Panc1 (cell line): ENCODE data around the gene TMEM62. TPM values are rescaled to one million over a fixed set of nuclear protein-coding genes. Genes with fewer than 3 reads are reported as not detected.

ENCODE experiments used
- ATAC-seq: fragments of 200-7000 bp; cut with Tn5 transposase; 2 replicates; pipeline ENCODE4 v1.9.1; 2020; ENCODE audit warnings: mild to moderate bottlenecking, moderate library complexity
- BruUV-seq: library from RNA; stranded (reverse); fragments of 400-500 nt; replicated peaks from 2 replicates; lab custom pipeline; 2021; lab: Mats Ljungman, UMichigan
- CTCF ChIA-PET: fragments of 300-600 bp; sonication (Branson Sonifier 250); formaldehyde crosslinking; loops from one replicate; lab custom pipeline; 2022; ENCODE audit warnings: antibody characterized with exemption; lab: Charles Lee
- POLR2A ChIA-PET: fragments of 300-600 bp; sonication (Branson Sonifier 250); formaldehyde crosslinking; loops from one replicate; lab custom pipeline; 2022; ENCODE audit warnings: antibody characterized with exemption; lab: Charles Lee
- DNase-seq: peaks from one replicate; pipeline ENCODE4 v3.0.0-alpha.2; 2010; ENCODE audit warnings: low read depth, low spot score
- H3K27ac ChIP-seq: 2 replicates; pipeline ENCODE4 v1.5.1; 2011; ENCODE audit warnings: mild to moderate bottlenecking, low read length, inconsistent platforms
- H3K27me3 ChIP-seq: fragments of 200-500 bp; sonication (Bioruptor generic); 2 replicates; pipeline ENCODE4 v1.6.0; 2014; ENCODE audit warnings: low read length, inconsistent platforms; ENCODE audit not compliant: control insufficient read depth, insufficient read depth
- H3K36me3 ChIP-seq: fragments of 200-500 bp; sonication (Bioruptor generic); 2 replicates; pipeline ENCODE4 v1.5.1; 2014; ENCODE audit warnings: inconsistent platforms, mild to moderate bottlenecking, low read length, moderate library complexity; ENCODE audit not compliant: control insufficient read depth, insufficient read depth
- H3K4me1 ChIP-seq: 2 replicates; pipeline ENCODE4 v1.5.1; 2011; ENCODE audit warnings: inconsistent platforms, mild to moderate bottlenecking, low read length, moderate library complexity; ENCODE audit not compliant: control insufficient read depth, insufficient read depth
- H3K4me3 ChIP-seq, 2 experiments: 2 replicates each; pipeline ENCODE4 v1.5.1; 2011 to 2012; ENCODE audit warnings: low read depth in 2 of 2, low read length in 2 of 2, mild to moderate bottlenecking in 2 of 2, inconsistent platforms in 1 of 2, moderate library complexity in 1 of 2
- H3K9me3 ChIP-seq: fragments of 200-500 bp; sonication (Bioruptor generic); 2 replicates; pipeline ENCODE4 v1.5.1; 2014; ENCODE audit warnings: low read depth, mild to moderate bottlenecking, inconsistent platforms, low read length, moderate library complexity; ENCODE audit not compliant: control insufficient read depth, insufficient read depth
- CTCF ChIP-seq: fragments of 450-650 bp; IDR thresholded peaks from 2 replicates; pipeline ENCODE4 v1.5.1; 2017; ENCODE audit warnings: mild to moderate bottlenecking
- POLR2AphosphoS5 ChIP-seq: IDR thresholded peaks from 2 replicates; pipeline ENCODE4 v1.6.1; 2012; ENCODE audit warnings: mild to moderate bottlenecking, low read depth, low read length, moderate library complexity
- SIN3A ChIP-seq: IDR thresholded peaks from 2 replicates; pipeline ENCODE4 v1.6.1; 2012; ENCODE audit warnings: low read depth, mild to moderate bottlenecking, low read length, moderate library complexity, borderline replicate concordance; ENCODE audit not compliant: insufficient read depth
- TCF7L2 ChIP-seq: IDR thresholded peaks from 2 replicates; pipeline ENCODE4 v1.6.1; 2011; ENCODE audit warnings: mild to moderate bottlenecking, low read depth, low read length, inconsistent platforms
- in situ Hi-C: cut with HindIII; loops from 2 replicates; pipeline ENCODE4 v1.10.0; 2016; ENCODE audit warnings: low sequenced_read_pairs, low pct_unique_long_range_greater_than_20kb
- intact Hi-C: fragments of 100-400 bp; cut with micrococcal nuclease; formaldehyde crosslinking; loops from one replicate; pipeline ENCODE4 v1.10.0; 2022; ENCODE audit not compliant: unreplicated experiment
- total RNA-seq: library from RNA; stranded (reverse); gene quantifications from one replicate; pipeline ENCODE4 v1.2.1, GENCODE V29; 2021; ENCODE audit not compliant: unreplicated experiment
- TF ChIP-seq, protein P1 (sequence below), 2 experiments: IDR thresholded peaks; 2 replicates each; pipeline ENCODE4 v1.6.1; 2011 to 2012; ENCODE audit warnings: low read depth in 2 of 2, control low read depth in 1 of 2, low read length in 1 of 2, mild to moderate bottlenecking in 1 of 2, moderate library complexity in 1 of 2; ENCODE audit not compliant: insufficient read depth in 1 of 2

TMEM62 gene
- total RNA-seq, 1 experiment from 2014 or later = 20.4 TPM

DNA sequence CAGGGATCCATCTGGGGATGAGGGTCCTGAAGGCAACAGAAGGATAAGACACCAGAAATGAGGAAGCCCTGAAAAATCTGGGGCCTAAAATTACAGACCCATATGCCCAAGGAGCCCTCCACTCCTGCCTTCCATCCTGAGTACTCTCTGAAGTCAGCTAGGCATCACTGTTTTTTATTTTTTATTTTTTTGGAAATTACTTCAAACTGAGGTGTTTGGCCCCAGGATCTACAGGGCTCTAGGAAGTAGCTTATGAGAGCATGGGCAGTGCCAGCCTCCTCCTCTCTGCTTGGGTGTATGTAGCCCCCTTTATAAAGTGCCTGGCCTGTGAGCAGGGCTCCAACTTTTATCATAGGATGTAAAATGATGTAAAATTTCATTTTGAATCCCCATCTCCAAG, 79.6 kb downstream of the TMEM62 start:
- ChIA-PET CTCF (no interaction called here), POLR2A (interaction anchor here (0.7 kb wide), 1 partner anchor 54 kb away, joined by 5 read pairs; the partner anchor contains the start of gene TGM5)
- ATAC-seq = no peak
- no peaks in the 10 kb centered on the region for H3K4me1 ChIP-seq
- no peak for DNase-seq
- H3K9me3 ChIP-seq = no peaks in the 10 kb centered on the region
- TF ChIP-seq CTCF (no peak), SIN3A (no peak), POLR2AphosphoS5 (no peak), TCF7L2 (no peak)
- TF ChIP-seq, protein P1, sequence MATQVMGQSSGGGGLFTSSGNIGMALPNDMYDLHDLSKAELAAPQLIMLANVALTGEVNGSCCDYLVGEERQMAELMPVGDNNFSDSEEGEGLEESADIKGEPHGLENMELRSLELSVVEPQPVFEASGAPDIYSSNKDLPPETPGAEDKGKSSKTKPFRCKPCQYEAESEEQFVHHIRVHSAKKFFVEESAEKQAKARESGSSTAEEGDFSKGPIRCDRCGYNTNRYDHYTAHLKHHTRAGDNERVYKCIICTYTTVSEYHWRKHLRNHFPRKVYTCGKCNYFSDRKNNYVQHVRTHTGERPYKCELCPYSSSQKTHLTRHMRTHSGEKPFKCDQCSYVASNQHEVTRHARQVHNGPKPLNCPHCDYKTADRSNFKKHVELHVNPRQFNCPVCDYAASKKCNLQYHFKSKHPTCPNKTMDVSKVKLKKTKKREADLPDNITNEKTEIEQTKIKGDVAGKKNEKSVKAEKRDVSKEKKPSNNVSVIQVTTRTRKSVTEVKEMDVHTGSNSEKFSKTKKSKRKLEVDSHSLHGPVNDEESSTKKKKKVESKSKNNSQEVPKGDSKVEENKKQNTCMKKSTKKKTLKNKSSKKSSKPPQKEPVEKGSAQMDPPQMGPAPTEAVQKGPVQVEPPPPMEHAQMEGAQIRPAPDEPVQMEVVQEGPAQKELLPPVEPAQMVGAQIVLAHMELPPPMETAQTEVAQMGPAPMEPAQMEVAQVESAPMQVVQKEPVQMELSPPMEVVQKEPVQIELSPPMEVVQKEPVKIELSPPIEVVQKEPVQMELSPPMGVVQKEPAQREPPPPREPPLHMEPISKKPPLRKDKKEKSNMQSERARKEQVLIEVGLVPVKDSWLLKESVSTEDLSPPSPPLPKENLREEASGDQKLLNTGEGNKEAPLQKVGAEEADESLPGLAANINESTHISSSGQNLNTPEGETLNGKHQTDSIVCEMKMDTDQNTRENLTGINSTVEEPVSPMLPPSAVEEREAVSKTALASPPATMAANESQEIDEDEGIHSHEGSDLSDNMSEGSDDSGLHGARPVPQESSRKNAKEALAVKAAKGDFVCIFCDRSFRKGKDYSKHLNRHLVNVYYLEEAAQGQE (IDR thresholded peaks at IDR 0.05; ENCODE audit: insufficient read depth in 1 of 2, low read depth in 2 of 2, low read length in 1 of 2) = no peak
- intact Hi-C loops (no loop called here), in situ Hi-C loops (no loop called here)
- no peaks in the 10 kb centered on the region for H3K36me3 ChIP-seq
- H3K4me3 ChIP-seq = no peak overlapping the region
- H3K27ac ChIP-seq = no peak overlapping the region
- no TSS peak for BruUV-seq
- no peaks in the 10 kb centered on the region for H3K27me3 ChIP-seq

DNA sequence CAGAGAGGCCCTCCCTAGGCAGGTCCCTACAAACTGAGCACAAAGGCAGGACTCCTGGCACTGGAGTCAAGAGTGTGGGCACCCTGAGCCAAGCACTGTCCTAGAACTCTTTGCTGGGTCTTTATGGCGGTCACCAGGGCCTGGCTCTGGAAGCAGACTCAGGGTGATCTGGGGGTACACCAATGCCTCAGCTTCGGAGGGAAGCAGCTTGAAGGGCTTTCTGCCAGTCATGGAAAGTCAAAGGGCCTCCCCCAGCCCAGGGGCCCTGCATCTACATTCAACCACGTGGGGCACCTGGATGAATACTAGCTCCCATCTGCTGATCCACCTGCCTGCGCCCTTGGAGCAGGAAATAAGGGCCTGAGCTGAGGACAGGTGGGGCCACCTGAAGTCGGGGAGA, 80.1 kb downstream of the TMEM62 start:
- in situ Hi-C loops = no loop called here
- H3K36me3 ChIP-seq = no peaks in the 10 kb centered on the region
- H3K9me3 ChIP-seq = no peaks in the 10 kb centered on the region
- intact Hi-C loops = no loop called here
- ChIA-PET CTCF (no interaction called here), POLR2A (no interaction called here)
- no peaks in the 10 kb centered on the region for H3K27me3 ChIP-seq
- TF ChIP-seq SIN3A (no peak), POLR2AphosphoS5 (no peak), TCF7L2 (no peak), CTCF (no peak)
- TF ChIP-seq, protein P1 (IDR thresholded peaks at IDR 0.05; ENCODE audit: insufficient read depth in 1 of 2, low read depth in 2 of 2, low read length in 1 of 2) = no peak
- DNase-seq = no peak
- H3K27ac ChIP-seq = no peak overlapping the region
- no peaks in the 10 kb centered on the region for H3K4me1 ChIP-seq
- BruUV-seq = no TSS peak
- no peak for ATAC-seq
- no peak overlapping the region for H3K4me3 ChIP-seq
